GM19397 (cell line): ENCODE results near the gene CCNY.

Experiments
- ATAC-seq: cut with Tn5 transposase; IDR thresholded peaks from one replicate; pipeline ENCODE4 v1.9.1; 2021; ENCODE audit warnings: mild to moderate bottlenecking, moderate library complexity; ENCODE audit not compliant: unreplicated experiment

CCNY gene

DNA sequence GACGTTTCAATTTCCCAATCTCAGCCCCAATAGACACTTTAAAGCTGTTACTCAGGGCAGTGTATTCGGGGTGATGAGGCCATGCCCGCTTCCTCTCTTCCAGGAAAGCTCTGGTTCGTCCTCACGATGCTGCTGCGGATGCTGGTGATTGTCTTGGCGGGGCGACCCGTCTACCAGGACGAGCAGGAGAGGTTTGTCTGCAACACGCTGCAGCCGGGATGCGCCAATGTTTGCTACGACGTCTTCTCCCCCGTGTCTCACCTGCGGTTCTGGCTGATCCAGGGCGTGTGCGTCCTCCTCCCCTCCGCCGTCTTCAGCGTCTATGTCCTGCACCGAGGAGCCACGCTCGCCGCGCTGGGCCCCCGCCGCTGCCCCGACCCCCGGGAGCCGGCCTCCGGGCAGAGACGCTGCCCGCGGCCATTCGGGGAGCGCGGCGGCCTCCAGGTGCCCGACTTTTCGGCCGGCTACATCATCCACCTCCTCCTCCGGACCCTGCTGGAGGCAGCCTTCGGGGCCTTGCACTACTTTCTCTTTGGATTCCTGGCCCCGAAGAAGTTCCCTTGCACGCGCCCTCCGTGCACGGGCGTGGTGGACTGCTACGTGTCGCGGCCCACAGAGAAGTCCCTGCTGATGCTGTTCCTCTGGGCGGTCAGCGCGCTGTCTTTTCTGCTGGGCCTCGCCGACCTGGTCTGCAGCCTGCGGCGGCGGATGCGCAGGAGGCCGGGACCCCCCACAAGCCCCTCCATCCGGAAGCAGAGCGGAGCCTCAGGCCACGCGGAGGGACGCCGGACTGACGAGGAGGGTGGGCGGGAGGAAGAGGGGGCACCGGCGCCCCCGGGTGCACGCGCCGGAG is 271.4 kb downstream of the CCNY start:
- no peak for ATAC-seq

DNA sequence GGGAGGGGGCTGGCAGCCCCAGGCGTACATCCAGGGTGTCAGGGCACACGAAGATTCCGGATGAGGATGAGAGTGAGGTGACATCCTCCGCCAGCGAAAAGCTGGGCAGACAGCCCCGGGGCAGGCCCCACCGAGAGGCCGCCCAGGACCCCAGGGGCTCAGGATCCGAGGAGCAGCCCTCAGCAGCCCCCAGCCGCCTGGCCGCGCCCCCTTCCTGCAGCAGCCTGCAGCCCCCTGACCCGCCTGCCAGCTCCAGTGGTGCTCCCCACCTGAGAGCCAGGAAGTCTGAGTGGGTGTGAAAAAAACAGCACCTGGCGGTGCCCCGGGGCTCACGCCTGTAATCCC is 272.0 kb downstream of the CCNY start:
- ATAC-seq: no peak

DNA sequence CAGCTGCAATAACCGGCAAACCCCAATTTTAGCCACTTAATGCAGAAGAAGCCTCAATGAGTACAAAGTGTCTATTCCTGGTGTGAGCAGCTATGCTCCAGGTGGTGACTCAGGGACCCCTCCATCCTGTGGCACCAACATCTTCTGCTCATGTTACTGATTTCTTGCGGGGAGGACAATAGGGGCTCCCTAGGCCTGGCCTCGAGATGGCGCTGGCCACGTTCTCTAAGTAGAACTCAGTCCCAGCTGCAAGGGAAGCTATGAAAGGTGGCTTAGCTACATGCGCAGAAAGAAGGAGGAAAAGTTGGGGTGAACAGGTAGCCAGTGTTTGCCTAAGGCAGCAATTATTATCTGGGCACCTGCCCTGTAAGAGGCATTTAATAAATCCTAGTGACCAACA is 275.4 kb downstream of the CCNY start:
- ATAC-seq: no peak

DNA sequence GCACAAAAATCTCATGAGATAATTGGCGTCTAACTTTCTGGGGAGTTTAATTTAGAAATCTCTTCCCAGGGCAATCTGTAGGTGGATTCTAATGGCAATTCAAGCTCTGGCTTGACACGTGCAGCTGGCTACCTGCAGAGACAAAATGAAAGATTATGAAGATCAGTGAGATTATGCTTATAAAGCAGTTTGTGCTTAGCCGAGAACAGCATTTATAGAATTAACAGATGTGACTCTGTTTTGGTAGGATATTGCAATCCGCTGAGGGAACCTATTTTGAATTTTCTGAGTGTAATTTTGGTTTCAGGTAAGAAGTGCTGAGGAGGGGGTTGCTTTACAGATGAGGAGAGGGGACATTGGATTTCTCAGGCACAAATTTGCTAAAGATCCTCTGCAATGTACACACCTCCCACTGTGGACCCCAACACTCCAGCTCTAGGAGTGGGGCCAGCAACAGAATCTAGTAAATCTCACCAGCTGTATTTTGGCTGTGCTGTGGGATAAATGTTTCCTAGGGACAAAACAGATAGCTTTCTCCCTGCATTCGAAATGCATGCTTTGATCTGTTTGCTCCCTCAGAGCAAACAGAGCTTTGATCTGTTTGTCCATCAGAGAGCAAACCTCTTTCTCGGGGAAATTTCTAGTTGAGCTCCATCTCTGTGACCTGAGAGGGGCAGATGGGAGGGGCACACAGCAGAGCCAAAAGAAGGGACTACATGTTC is 276.2 kb downstream of the CCNY start:
- no peak for ATAC-seq

DNA sequence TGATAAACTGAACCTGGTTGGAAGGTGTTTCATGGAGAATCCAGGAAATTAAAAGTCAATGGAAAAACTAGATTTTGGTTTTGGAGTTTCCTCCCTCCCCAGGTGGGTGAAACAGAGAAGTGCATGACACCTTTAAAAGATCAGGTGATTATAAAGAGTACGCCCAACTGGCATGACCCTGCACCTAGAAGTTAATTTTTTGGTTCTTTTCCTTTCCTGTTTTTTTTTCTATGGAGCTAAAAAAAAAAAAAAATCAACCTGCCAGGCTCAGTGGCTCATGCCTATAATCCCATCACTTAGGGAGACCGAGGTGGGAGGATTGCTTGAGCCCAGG is 276.8 kb downstream of the CCNY start:
- no peak for ATAC-seq

DNA sequence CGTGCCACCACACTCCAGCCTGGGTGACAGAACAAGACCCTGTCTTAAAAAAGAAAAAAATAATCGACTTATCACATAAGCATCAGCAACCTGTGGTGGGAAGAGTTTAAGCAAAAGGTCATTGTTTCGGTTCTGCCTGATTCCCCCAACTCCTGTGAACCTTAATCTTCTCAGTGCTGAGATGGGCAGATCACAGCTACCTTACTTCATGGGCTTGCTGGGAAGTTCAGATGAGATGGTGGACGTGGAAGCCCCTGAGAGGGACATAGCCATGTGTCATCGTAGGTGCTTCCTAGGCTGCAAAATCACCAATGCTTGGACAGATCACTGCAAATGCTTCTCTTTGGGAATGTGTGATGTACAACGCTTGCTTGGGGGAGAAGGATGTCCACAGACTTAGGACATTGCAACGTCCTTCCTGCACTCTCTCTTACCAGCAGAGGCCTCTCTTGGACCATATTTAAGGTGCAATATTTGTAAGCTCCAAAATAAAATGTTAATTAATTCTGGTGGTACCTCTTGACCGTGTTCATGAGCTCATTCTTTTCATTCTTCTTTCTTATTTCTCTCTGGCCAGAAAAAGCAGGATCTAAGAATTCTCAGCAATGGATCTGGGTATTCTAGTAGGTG is 277.4 kb downstream of the CCNY start:
- no peak for ATAC-seq

DNA sequence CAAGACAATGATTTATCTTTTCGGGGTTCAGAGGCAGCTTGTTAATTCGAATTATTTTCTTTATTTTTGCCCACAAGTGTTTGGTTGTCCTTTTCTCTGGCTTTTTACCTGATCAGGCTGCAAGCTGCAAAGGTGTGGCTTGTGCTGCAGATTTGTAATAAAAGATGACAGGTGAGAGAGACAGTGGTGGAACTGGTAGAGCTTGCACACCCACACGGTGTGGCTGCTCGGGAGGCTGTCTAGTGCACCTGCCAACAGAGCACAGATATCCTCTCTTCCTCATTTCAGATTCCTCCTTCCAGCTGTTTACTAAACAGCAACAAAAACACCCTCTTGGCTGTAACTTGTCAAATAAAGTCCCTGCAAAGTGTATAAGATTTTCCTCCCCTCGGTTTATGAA is 278.0 kb downstream of the CCNY start:
- no peak for ATAC-seq
